HL-60 (cell line): ENCODE measurements around the gene PRKAG2.
A peak's percentile ranks its signal among the peaks of the same experiment; 100 is the strongest.

ENCODE experiments used
- DNase-seq, 2 experiments: peaks; one replicate each; pipeline ENCODE4 v3.0.0-alpha.2; 2010 to 2020; ENCODE audit warnings: low read depth in 1 of 2, low spot score in 1 of 2
- H3K27ac ChIP-seq: fragments of 250-450 bp; sonication (Bioruptor Pico); replicated peaks from 2 replicates; pipeline ENCODE4 v1.5.1; 2020; ENCODE audit warnings: mild to moderate bottlenecking, moderate library complexity
- H3K27me3 ChIP-seq: fragments of 250-450 bp; sonication (Bioruptor Pico); 2 replicates; pipeline ENCODE4 v1.5.1; 2021; ENCODE audit warnings: mild to moderate bottlenecking, moderate library complexity; ENCODE audit not compliant: insufficient read depth, poor library complexity, severe bottlenecking
- H3K4me3 ChIP-seq: replicated peaks from 2 replicates; pipeline ENCODE4 v1.5.1; 2011; ENCODE audit warnings: mild to moderate bottlenecking, control low read depth, low read length; ENCODE audit not compliant: insufficient read depth
- GABPA ChIP-seq: IDR thresholded peaks from 2 replicates; pipeline ENCODE4 v1.6.1; 2012; ENCODE audit warnings: low read depth
- POLR2AphosphoS5 ChIP-seq: IDR thresholded peaks from 2 replicates; pipeline ENCODE4 v1.6.1; 2012; ENCODE audit warnings: low read depth
- SPI1 ChIP-seq: IDR thresholded peaks from 2 replicates; pipeline ENCODE4 v1.6.1; 2012; ENCODE audit warnings: low read depth, mild to moderate bottlenecking, borderline replicate concordance
- TF ChIP-seq, protein P1 (sequence below): IDR thresholded peaks from one replicate; pipeline ENCODE4 v1.5.1; 2011; ENCODE audit warnings: low read length, control low read depth, inconsistent platforms; ENCODE audit not compliant: insufficient read depth
- TF ChIP-seq, protein P2 (sequence below): IDR thresholded peaks from 2 replicates; pipeline ENCODE4 v1.6.1; 2012; ENCODE audit warnings: low read depth; ENCODE audit not compliant: insufficient replicate concordance

The PRKAG2 gene

DNA sequence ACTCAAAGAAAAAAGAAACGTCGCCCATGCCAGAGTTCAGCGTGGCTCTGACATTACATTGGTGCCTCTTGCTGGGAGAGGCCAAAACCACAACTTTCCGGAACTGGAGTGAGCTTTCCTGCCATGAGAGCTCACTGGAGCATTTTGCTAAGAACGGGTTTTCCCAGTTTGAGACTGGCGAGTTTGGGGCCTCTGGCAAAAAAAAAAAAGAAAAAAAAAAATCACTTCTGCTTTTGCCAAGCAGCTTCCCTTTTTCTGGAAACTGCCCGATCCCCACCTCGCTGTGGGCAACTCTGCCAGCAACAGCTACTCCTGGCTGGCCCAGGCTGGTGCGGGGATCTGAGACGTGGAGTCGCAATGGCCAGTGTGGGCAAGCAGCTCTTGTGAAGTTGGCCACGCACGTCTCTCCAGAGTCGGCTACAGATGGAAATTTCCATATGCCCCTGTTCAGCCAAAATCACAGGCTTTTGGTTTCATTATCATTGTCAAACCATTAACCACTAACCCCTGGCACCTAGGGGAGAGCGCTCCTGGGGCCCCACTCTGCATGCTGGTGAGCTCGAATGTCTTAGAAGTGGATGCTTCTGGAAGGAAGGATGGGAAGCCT, 25.7 kb downstream of the PRKAG2 start:
- TF ChIP-seq SPI1 = peak; percentile 99
- TF ChIP-seq GABPA = no peak
- TF ChIP-seq, protein P1, sequence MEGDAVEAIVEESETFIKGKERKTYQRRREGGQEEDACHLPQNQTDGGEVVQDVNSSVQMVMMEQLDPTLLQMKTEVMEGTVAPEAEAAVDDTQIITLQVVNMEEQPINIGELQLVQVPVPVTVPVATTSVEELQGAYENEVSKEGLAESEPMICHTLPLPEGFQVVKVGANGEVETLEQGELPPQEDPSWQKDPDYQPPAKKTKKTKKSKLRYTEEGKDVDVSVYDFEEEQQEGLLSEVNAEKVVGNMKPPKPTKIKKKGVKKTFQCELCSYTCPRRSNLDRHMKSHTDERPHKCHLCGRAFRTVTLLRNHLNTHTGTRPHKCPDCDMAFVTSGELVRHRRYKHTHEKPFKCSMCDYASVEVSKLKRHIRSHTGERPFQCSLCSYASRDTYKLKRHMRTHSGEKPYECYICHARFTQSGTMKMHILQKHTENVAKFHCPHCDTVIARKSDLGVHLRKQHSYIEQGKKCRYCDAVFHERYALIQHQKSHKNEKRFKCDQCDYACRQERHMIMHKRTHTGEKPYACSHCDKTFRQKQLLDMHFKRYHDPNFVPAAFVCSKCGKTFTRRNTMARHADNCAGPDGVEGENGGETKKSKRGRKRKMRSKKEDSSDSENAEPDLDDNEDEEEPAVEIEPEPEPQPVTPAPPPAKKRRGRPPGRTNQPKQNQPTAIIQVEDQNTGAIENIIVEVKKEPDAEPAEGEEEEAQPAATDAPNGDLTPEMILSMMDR = no peak
- TF ChIP-seq, protein P2, sequence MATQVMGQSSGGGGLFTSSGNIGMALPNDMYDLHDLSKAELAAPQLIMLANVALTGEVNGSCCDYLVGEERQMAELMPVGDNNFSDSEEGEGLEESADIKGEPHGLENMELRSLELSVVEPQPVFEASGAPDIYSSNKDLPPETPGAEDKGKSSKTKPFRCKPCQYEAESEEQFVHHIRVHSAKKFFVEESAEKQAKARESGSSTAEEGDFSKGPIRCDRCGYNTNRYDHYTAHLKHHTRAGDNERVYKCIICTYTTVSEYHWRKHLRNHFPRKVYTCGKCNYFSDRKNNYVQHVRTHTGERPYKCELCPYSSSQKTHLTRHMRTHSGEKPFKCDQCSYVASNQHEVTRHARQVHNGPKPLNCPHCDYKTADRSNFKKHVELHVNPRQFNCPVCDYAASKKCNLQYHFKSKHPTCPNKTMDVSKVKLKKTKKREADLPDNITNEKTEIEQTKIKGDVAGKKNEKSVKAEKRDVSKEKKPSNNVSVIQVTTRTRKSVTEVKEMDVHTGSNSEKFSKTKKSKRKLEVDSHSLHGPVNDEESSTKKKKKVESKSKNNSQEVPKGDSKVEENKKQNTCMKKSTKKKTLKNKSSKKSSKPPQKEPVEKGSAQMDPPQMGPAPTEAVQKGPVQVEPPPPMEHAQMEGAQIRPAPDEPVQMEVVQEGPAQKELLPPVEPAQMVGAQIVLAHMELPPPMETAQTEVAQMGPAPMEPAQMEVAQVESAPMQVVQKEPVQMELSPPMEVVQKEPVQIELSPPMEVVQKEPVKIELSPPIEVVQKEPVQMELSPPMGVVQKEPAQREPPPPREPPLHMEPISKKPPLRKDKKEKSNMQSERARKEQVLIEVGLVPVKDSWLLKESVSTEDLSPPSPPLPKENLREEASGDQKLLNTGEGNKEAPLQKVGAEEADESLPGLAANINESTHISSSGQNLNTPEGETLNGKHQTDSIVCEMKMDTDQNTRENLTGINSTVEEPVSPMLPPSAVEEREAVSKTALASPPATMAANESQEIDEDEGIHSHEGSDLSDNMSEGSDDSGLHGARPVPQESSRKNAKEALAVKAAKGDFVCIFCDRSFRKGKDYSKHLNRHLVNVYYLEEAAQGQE = no peak
- TF ChIP-seq POLR2AphosphoS5 = peak; percentile 29; the same call in 1 of the 2 replicates
- peak overlapping the region; percentile 21 for H3K4me3 ChIP-seq
- no peaks in the 10 kb centered on the region for H3K27me3 ChIP-seq
- peak in 1 of 2 experiments; percentile 85 for DNase-seq
- peak overlapping the region; percentile 81 for H3K27ac ChIP-seq

DNA sequence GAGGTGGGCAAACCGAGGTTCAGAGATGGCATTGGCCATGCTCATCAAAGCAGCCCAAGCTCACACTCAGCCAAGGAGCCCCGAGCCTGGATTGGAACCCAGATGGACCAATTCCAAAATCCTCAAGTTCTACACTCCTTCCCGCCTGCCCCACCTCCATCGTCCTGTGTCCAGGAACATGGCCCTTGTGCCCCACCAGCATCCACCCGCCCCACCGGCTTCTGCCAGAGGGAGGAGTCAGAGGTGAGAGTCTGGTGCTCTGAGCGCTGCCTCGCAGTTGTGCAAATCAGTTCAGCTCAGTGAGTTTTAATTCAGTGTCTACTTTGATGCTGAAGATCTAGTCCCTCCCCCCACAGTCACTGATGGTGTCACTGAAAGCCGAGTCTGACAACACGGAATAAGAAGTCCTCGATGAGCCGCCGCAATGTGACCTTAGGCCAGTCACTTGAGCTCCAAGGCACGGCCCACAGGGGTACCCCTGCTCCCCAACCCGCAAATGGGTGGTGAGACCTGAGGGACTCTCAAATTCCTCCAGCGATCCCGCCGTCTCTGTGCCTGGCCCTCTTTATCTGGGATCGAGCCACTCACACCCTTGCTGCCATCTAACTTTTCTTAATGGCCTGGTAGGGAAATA, 26.3 kb downstream of the PRKAG2 start:
- peak in 1 of 2 experiments; percentile 49 for DNase-seq
- no peaks in the 10 kb centered on the region for H3K27me3 ChIP-seq
- peak overlapping the region; percentile 19 for H3K4me3 ChIP-seq
- peak overlapping the region; percentile 81 for H3K27ac ChIP-seq
- TF ChIP-seq POLR2AphosphoS5 (no peak), SPI1 (no peak), GABPA (no peak)
- TF ChIP-seq, protein P2 = no peak
- TF ChIP-seq, protein P1 = no peak

DNA sequence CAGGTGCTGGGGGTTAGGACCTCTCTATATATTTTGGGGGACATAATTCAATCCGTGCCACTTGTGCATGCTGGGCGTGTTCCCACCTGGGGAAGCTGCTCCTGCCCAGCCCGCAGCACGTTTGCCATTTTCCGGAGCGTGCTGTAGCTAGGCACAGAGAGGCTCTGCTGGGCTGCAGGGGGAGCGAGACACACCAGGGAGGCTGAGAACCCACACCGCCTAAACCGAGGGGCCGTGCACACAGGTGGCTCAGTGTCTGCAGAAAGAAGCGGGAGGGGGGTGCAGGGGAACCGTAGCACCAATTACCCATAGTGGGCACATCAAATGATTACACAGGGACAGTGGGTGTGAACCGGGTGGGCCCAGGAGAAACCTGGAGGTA, 27.0 kb downstream of the PRKAG2 start:
- no peak for DNase-seq
- H3K27me3 ChIP-seq = no peaks in the 10 kb centered on the region
- TF ChIP-seq, protein P2 = no peak
- TF ChIP-seq SPI1 = no peak
- TF ChIP-seq POLR2AphosphoS5 = no peak
- TF ChIP-seq, protein P1 = no peak
- no peak for TF ChIP-seq GABPA
- H3K4me3 ChIP-seq = no peak overlapping the region
- no peak overlapping the region for H3K27ac ChIP-seq
